Stimulated activated CD4-positive, alpha-beta T cell treated with anti-CD3 and anti-CD28 coated beads, TNF-alpha, amount 100 ng/mL, for 48 hours (primary cell): Measurements from ENCODE around the gene AATF.

ENCODE experiments used
- DNase-seq, 3 donors: peaks; one replicate each; pipeline ENCODE4 v3.0.0-alpha.2; 2020; ENCODE audit warnings: low read depth in 3 of 3

The AATF gene

GRCh38 chr17:37081287-37081686, 132.5 kb downstream of the AATF start:
- DNase-seq, result no peak

GRCh38 chr17:37082311-37082860, 133.6 kb downstream of the AATF start:
- no peak for DNase-seq

GRCh38 chr17:37082985-37083384, 134.2 kb downstream of the AATF start:
- DNase-seq, result no peak

GRCh38 chr17:37083456-37083855, 134.7 kb downstream of the AATF start:
- no peak for DNase-seq

- DNase-seq, result no peak
These were observed 135.6 kb downstream of the AATF start for GRCh38 chr17:37084372-37084771.

GRCh38 chr17:37086334-37086733, 137.6 kb downstream of the AATF start:
- no peak for DNase-seq

- DNase-seq, result no peak
These were observed 138.2 kb downstream of the AATF start for GRCh38 chr17:37086948-37087347.

GRCh38 chr17:37087683-37088082, 138.9 kb downstream of the AATF start:
- no peak for DNase-seq

GRCh38 chr17:37088459-37088858, 139.7 kb downstream of the AATF start:
- no peak for DNase-seq

GRCh38 chr17:37088913-37089312, 140.2 kb downstream of the AATF start:
- no peak for DNase-seq

GRCh38 chr17:37089956-37090355, 141.2 kb downstream of the AATF start:
- DNase-seq, result no peak

- no peak for DNase-seq
These were observed 142.2 kb downstream of the AATF start for GRCh38 chr17:37090941-37091340.

- no peak for DNase-seq
These were observed 143.3 kb downstream of the AATF start for GRCh38 chr17:37092071-37092470.

GRCh38 chr17:37092701-37093100, 143.9 kb downstream of the AATF start:
- DNase-seq, result no peak

- no peak for DNase-seq
These were observed 145.6 kb downstream of the AATF start for GRCh38 chr17:37094391-37094790.

- no peak for DNase-seq
These were observed 147.3 kb downstream of the AATF start for GRCh38 chr17:37096071-37096470.

- no peak for DNase-seq
These were observed 148.4 kb downstream of the AATF start for GRCh38 chr17:37097154-37097553.

- no peak for DNase-seq
These were observed 149.4 kb downstream of the AATF start for GRCh38 chr17:37098152-37098551.

- no peak for DNase-seq
These were observed 150.3 kb downstream of the AATF start for GRCh38 chr17:37098910-37099664.

GRCh38 chr17:37100231-37100630, 151.5 kb downstream of the AATF start:
- DNase-seq, result no peak

- no peak for DNase-seq
These were observed 152.6 kb downstream of the AATF start for GRCh38 chr17:37101306-37101705.

GRCh38 chr17:37103231-37103630, 154.5 kb downstream of the AATF start:
- no peak for DNase-seq

- DNase-seq, result no peak
These were observed 157.3 kb downstream of the AATF start for GRCh38 chr17:37106049-37106448.
